HG02678 (cell line): ENCODE results near the gene CA7.

Experiments
- ATAC-seq: cut with Tn5 transposase; IDR thresholded peaks from one replicate; pipeline ENCODE4 v1.9.1; 2021; ENCODE audit warnings: mild to moderate bottlenecking, moderate library complexity; ENCODE audit not compliant: unreplicated experiment

CA7 gene

GRCh38 chr16:66844342-66845079, at the start of gene CA7:
Gene CA7, plus strand, starts transcription at chr16:66844414. Its CDS starts 74 bp downstream, at chr16:66844488.
- no peak for ATAC-seq

GRCh38 chr16:66798161-66798560, 46.1 kb upstream of the CA7 start:
- ATAC-seq: no peak

GRCh38 chr16:66800856-66801255, 43.4 kb upstream of the CA7 start:
- no peak for ATAC-seq

- no peak for ATAC-seq
Measured at GRCh38 chr16:66801320-66802105, 42.7 kb upstream of the CA7 start, which contains the start of gene TERB1. Gene TERB1, minus strand, starts transcription at chr16:66801584. Its CDS starts 4,786 bp downstream, at chr16:66796798.

- no peak for ATAC-seq
Measured at GRCh38 chr16:66802159-66802558, 42.1 kb upstream of the CA7 start.

GRCh38 chr16:66809765-66810164, 34.4 kb upstream of the CA7 start:
- no peak for ATAC-seq

- ATAC-seq: no peak
Measured at GRCh38 chr16:66810391-66810790, 33.8 kb upstream of the CA7 start.

- ATAC-seq: no peak
Measured at GRCh38 chr16:66811043-66811442, 33.2 kb upstream of the CA7 start.

- ATAC-seq: no peak
Measured at GRCh38 chr16:66814734-66815133, 29.5 kb upstream of the CA7 start.

GRCh38 chr16:66824006-66824405, 20.2 kb upstream of the CA7 start:
- ATAC-seq: no peak

GRCh38 chr16:66830422-66831404, 13.5 kb upstream of the CA7 start, which contains the start of gene NAE1:
Gene NAE1, minus strand, starts transcription at chr16:66830976. Its CDS starts 77 bp downstream, at chr16:66830899.
- peak; percentile 94 for ATAC-seq

- ATAC-seq: no peak
Measured at GRCh38 chr16:66832190-66832589, 12.0 kb upstream of the CA7 start.

- ATAC-seq: no peak
Measured at GRCh38 chr16:66832661-66833305, 11.4 kb upstream of the CA7 start.

GRCh38 chr16:66834746-66835145, 9.5 kb upstream of the CA7 start:
- ATAC-seq: no peak

GRCh38 chr16:66840883-66841282, 3.3 kb upstream of the CA7 start:
- ATAC-seq: no peak

GRCh38 chr16:66841366-66841765, 2.8 kb upstream of the CA7 start:
- ATAC-seq: no peak

- no peak for ATAC-seq
Measured at GRCh38 chr16:66842765-66843164, 1.4 kb upstream of the CA7 start.

- no peak for ATAC-seq
Measured at GRCh38 chr16:66843191-66843590, 1.0 kb upstream of the CA7 start.

- no peak for ATAC-seq
Measured at GRCh38 chr16:66844009-66844341, 239 bp upstream of the CA7 start.

GRCh38 chr16:66845080-66845410, 831 bp downstream of the CA7 start:
- no peak for ATAC-seq

GRCh38 chr16:66845791-66846221, 1.6 kb downstream of the CA7 start:
- no peak for ATAC-seq
